ENCODE measurements around the gene ADGRB3.

Gene ADGRB3

DNA sequence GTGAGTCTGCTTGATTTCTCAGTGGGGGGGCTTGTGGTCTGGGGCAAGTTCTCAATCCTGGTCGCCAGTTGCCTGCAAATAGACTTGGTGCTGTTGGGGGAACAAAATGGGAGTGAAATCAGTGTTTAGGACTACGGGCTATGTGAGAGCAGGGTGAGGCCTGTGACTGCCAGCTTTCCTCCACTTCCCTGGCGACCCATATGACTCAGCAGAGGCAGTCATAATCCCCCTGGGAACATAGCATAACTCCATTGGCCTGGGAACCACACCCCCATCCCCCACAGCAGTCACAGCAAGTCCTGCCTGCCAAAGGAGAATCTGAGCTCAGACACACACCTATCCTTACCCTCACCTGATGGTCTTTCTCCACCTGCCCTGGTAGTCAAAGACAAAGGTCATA, 773.8 kb downstream of the ADGRB3 start:
- in situ Hi-C loops (cut with MboI; ENCODE audit: low pct_unique_long_range_greater_than_20kb, low sequenced_read_pairs, unreplicated experiment) = no loop called here
- DNase-seq (ENCODE audit: low spot score) = no peak

DNA sequence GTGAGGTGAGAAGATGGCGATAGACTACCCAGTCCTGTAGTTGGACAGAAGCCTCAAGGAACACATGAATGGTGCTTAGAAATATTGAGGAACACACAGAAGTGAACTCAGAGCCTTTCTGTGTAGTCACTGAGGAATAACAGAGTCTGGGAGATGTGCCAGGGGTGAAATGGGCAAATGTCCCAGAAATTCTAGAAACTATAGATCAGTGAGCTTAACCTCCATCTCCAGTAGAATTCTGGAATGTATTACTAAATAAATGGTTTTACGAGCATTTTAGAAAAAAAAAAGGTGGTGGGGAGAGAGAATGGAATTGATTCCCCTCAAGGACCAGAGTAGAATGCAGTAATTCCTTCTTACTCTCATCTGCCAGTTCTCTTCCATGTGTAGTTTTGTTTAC, 781.7 kb downstream of the ADGRB3 start:
- in situ Hi-C loops (cut with MboI; ENCODE audit: low pct_unique_long_range_greater_than_20kb, low sequenced_read_pairs, unreplicated experiment) = no loop called here
- no peak for DNase-seq (ENCODE audit: low spot score)
- TF ChIP-seq, protein P1, sequence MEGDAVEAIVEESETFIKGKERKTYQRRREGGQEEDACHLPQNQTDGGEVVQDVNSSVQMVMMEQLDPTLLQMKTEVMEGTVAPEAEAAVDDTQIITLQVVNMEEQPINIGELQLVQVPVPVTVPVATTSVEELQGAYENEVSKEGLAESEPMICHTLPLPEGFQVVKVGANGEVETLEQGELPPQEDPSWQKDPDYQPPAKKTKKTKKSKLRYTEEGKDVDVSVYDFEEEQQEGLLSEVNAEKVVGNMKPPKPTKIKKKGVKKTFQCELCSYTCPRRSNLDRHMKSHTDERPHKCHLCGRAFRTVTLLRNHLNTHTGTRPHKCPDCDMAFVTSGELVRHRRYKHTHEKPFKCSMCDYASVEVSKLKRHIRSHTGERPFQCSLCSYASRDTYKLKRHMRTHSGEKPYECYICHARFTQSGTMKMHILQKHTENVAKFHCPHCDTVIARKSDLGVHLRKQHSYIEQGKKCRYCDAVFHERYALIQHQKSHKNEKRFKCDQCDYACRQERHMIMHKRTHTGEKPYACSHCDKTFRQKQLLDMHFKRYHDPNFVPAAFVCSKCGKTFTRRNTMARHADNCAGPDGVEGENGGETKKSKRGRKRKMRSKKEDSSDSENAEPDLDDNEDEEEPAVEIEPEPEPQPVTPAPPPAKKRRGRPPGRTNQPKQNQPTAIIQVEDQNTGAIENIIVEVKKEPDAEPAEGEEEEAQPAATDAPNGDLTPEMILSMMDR (IDR thresholded peaks at IDR 0.05; ENCODE audit: extremely low read depth, insufficient read depth, missing control alignments) = no peak

More for the DNA sequence above, 773.8 kb downstream of the ADGRB3 start:
- TF ChIP-seq, protein P1 (IDR thresholded peaks at IDR 0.05; ENCODE audit: extremely low read depth, insufficient read depth, missing control alignments) = no peak

DNA sequence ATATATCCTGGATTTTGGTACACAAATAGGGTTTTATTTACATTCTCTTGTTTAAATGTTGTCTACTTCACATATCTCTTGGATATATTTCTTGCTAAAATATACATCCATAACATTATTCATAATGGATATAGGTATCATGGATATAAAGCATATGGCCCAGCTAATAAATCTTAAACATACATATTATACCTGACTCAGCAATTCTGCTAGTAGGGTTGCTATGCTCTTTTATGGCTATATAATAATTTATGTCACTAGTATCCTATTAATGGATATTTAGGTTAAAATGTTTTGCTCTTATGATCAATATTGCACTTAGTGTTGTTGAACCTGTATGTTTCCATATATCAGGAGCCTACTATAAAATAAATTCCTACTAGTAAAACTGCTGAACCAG, 786.2 kb downstream of the ADGRB3 start:
- TF ChIP-seq, protein P1 (IDR thresholded peaks at IDR 0.05; ENCODE audit: extremely low read depth, insufficient read depth, missing control alignments) = no peak
- DNase-seq (ENCODE audit: low spot score) = no peak
- in situ Hi-C loops (cut with MboI; ENCODE audit: low pct_unique_long_range_greater_than_20kb, low sequenced_read_pairs, unreplicated experiment) = no loop called here

DNA sequence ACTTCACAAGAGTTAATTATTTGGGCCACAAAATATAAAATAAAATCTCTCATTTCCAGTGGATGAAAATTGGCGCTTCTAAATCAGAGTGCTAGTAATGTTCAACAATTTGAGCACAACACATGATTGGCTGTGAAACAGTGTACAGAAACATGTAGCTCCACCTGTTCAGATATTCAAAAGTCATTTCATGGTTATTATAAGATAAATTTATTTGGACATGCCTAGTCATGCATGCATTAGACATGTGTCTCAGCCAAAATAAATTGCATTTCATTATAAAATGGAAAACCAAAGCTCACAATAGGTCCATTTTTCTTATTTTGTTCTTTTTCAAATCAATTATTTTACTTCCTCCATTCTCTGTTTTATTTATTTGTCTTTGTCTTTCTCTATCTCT, 786.9 kb downstream of the ADGRB3 start:
- no peak for DNase-seq (ENCODE audit: low spot score)
- TF ChIP-seq, protein P1 (IDR thresholded peaks at IDR 0.05; ENCODE audit: extremely low read depth, insufficient read depth, missing control alignments) = no peak
- in situ Hi-C loops (cut with MboI; ENCODE audit: low pct_unique_long_range_greater_than_20kb, low sequenced_read_pairs, unreplicated experiment) = no loop called here

DNA sequence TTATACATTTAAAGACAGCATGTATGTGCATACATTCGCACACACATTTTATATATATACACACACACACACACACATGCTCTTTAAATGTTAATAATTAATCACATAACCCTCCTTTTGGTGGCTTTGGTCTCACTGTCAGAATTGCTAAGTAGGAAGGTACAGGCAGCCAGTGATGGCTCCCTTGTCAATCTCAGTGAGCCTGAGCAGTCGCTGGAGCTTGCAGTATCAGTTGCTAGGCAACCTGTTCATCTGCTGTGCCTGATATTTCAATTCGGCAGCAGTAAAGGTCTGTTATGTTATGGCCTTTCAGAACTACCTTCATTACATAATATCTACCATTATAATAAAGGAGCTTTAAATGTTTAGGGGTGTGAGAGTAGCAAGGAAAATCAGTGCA, 787.4 kb downstream of the ADGRB3 start:
- DNase-seq (ENCODE audit: low spot score) = no peak
- in situ Hi-C loops (cut with MboI; ENCODE audit: low pct_unique_long_range_greater_than_20kb, low sequenced_read_pairs, unreplicated experiment) = no loop called here
- TF ChIP-seq, protein P1 (IDR thresholded peaks at IDR 0.05; ENCODE audit: extremely low read depth, insufficient read depth, missing control alignments) = no peak

DNA sequence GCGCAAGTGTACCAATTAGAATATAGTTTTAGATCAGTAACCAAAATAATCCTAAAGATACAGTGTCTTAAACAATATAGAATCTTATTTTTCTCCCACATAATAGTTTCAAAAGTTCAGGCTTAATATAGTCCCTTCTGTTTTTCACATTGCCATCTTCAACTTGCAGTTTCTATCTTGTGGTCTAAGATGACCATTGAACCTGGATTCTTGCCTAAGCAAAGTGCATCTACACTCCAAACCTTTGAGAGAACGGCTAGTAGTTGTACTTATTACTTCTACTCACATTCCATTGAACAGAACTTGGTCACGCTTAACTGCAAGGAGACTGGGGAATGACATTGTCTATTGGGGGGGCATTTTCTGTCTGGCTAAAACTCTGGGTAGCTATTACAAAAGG, 788.7 kb downstream of the ADGRB3 start:
- no peak for DNase-seq (ENCODE audit: low spot score)
- TF ChIP-seq, protein P1 (IDR thresholded peaks at IDR 0.05; ENCODE audit: extremely low read depth, insufficient read depth, missing control alignments) = no peak
- in situ Hi-C loops (cut with MboI; ENCODE audit: low pct_unique_long_range_greater_than_20kb, low sequenced_read_pairs, unreplicated experiment) = no loop called here

DNA sequence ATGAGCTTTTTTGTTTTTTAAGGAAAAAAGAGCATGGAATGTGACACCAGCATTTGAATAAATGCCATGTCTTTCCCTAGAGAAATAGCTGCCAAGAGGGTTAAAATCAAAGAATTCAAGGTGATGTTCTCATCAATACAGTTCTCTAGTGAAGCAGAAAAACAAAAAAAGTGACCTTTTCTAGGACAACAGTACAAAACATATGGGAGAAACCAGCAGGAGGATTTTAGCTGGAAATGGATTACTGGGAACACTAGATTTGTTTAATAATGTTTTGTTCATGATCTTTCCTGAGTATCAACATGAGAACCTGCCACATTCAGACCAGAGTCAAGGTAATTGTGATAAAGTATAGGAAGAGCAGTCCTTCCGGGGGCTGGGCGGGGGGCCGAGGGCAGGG, 789.5 kb downstream of the ADGRB3 start:
- in situ Hi-C loops (cut with MboI; ENCODE audit: low pct_unique_long_range_greater_than_20kb, low sequenced_read_pairs, unreplicated experiment) = no loop called here
- TF ChIP-seq, protein P1 (IDR thresholded peaks at IDR 0.05; ENCODE audit: extremely low read depth, insufficient read depth, missing control alignments) = no peak
- DNase-seq (ENCODE audit: low spot score) = no peak

Measured in GM13977 (cell line).